Right renal cortex interstitium (tissue), 3 donors: ENCODE results near the gene PRKAR1B. TPM values are rescaled to one million over a fixed set of nuclear protein-coding genes. Genes with fewer than 3 reads are reported as not detected.

Source experiments
- DNase-seq, 3 donors: peaks; one replicate each; pipeline ENCODE4 v3.0.0-alpha.2; 2013; ENCODE audit warnings: low read depth in 3 of 3, low spot score in 2 of 3
- polyA plus RNA-seq, 3 donors: library from polyadenylated mRNA; unstranded; fragments of 120-200 nt; gene quantifications; one replicate each; pipeline ENCODE4 v1.2.1, GENCODE V29; 2013; ENCODE audit not compliant: insufficient read length in 3 of 3

The PRKAR1B gene
- polyA plus RNA-seq, 3 donors: 34.9 to 40.7 (median 38.4) TPM

DNA sequence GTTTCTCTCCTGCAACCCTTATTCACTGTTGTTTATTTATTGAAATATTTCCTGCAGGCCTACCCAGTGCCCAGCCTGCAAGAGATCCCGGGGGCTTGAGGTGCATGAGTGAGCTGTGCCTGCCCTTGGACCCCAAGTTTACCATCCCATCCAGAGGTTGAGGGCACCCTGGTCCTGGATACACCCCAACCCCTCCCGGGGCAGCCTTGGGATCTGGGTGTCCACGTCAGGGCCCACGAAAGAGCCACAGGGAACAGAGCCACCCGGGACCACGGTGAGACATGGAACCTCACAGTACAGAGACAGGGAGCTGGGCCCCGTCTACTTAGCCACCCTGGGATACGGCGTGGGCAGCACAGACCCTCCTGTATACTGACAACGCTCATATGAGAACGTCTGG lies 178.7 kb downstream of the PRKAR1B start:
- DNase-seq: no peak

GRCh38 chr7:545470-545869 lies 181.6 kb downstream of the PRKAR1B start:
- DNase-seq: no peak

GRCh38 chr7:544338-545221 lies 182.5 kb downstream of the PRKAR1B start:
- DNase-seq: no peak

DNA sequence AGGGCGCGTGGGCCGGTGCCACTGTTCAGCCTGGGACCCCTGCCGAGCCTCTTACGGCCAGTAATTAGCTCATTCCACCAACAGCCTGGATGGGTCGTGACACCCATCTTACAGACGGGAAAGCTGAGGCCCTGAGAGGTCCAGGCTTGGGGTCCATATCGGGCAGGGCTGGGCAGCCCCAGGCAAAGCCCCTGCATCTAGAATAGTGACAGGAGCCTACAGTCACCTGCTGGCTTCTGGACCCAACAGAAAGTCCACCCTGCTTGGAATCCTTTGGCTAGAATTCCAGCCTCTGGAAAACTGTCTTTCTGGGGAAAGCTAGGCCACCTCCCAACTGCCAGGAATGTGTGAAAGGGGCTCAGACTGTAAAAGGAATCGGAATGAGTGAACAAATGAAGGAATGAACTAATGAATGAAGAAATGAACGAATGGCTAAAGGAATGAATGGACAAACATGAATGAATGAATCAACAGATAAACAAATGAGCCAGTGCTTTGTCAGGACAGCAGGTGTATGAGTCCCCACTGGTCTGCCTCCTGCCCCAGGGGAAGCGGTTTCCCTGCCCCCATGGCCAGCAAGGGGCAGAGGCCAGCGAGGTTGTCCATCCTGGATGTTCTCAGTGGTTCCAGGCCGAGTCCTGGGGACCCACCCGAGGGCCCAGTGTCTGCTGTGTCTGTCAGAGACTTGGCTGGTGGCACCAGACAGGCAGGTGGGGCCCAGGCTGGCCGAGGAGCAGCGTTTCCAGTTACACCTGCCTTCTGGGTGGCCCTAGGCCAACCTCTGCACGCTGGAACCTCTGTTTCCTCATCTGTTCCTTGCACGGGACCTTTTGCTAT lies 183.4 kb downstream of the PRKAR1B start:
- DNase-seq: no peak

GRCh38 chr7:542713-543500 lies 184.2 kb downstream of the PRKAR1B start:
- DNase-seq: no peak

DNA sequence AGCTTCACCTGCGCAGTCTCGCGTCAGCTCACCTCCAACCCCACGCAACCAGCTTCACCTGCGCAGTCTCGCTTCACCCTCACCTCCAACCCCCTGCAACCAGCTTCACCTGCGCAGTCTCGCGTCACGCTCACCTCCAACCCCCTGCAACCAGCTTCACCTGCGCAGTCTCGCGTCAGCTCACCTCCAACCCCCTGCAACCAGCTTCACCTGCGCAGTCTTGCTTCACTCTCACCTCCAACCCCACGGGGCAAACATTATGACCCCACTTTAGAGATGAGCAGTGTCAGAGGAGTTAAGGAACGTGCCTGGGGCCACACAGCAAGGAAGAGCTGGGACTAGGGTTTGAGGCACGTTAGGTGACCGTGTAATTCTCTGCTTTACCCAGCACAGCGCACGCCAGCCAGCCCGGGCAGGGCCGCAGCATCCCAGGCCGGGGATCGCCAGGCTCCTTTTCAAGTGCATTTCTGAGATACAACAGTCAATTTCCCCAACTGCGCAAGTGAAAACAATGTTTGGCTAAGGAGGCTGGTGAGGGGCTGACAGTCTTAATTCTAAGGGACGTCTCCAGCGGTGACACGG lies 184.9 kb downstream of the PRKAR1B start:
- DNase-seq: no peak

DNA sequence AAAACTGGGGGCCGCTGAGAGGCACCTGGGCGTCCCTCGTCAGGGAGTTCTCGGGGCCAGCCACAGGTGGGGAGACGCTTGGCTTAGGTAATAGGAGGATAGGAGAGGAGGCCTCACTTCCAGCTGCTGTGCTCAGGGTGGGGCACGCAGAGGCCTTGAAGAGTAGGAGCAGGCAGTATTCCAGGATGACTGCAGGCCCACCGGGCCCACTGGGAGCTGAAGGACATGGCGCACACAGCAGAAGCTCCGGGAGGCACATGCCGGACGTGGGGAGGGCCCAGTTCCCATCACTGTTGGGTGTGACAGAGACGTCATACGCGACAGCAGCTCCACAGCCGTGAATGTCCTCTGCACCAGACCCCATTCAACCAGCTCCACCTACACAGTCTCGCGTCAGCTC lies 185.4 kb downstream of the PRKAR1B start:
- no peak for DNase-seq

- DNase-seq: no peak
These were observed 186.1 kb downstream of the PRKAR1B start for GRCh38 chr7:540997-541396.

DNA sequence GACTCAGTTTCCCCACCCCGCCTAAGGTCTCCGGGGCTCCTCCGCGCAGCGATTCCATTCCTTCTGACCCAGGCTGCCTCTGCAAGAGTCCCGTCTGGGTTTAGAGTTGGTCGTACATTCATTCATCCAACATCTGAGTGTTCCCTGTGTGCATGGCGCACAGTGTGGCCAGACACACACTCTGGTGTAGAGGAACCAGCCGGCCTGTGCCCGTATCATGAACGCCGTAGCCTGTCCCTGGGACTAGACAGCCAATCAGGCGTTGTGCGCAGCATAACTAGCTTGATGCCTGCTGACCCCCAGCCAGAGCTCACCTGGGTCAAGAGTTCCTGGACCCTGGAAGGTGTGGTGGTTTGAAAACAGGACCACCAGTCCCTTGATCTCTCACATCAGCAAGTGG lies 186.5 kb downstream of the PRKAR1B start:
- DNase-seq: no peak

- no peak for DNase-seq
These were observed 187.2 kb downstream of the PRKAR1B start for GRCh38 chr7:539731-540411.

DNA sequence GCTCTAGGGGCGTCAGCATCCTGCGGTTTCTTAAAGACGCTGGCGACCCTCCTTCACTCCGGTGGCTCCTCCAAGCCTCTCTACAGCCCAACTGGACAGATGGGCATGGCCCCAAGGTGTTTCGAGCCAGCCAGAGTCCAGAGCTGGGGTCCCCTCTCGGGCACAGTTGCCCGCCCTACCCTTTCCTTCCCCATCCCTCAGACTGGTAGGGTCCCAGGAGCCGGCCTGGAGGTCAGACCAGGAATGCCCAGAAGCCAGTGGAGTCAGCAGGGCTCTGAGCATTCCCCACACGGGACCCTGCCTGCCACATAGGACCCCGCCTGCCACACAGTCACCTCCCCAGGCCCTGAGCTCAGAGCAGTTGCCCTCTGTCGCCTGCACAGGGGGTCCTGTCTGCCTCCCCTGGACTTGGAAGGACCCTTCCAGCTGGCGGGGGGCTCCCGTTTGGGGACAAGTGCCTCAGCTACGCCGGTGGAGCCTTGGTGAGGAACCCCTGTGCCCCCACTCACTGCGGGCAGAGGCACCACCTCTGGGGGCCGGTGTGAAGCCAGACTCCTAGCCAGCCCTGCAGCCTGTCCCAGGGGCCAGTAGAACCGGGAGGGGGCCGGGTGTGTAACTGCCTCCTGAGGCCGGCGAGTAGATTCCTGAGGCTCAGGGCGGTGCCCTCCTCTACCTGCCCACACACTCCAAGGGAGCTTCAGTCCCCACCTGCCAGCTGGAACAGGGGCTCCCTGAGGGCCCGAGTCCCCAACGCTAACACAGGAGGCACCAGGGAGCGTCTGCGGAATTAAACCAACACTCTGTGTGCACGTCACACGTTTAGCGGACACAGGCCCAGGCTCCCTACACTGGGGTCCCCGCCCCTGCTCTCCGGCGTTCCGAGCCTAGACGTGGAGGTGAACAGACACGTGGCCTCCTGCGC lies 188.1 kb downstream of the PRKAR1B start:
- DNase-seq: no peak

DNA sequence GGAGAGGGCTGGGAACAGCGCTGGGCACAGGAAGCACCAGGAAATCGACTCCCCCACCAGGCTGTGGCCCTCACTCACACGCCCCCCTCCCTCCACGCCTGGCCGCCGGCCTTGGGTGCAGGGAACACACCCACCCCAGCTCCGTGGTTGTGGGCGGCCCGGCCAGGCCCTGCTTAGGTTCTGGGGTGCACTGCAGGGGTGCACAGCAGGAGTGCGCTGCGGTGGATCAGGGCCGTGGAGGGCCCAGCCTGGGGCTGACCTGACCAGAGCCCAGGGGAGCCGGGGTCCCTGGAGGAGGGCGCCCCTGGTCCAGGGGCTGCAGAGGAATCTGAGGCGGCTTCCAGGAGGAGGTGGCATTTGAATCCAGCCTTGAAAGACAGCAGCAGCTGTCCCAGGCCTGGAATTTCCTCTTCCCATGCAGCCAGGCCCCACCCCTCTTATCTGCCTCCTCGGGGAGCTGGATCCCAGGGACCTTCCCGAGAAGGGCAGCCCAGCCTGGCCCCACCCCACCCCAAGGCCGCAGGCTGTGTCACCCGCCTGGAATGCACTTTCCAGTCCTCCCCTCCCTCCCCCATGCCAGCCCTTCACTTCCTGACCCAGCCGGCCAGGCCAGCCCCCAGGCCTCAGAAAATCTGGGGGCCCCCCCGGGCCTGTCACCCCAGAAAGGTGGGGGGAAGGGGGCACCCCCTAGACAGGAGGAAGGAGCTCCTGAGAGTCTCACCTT lies 189.0 kb downstream of the PRKAR1B start:
- DNase-seq: no peak

GRCh38 chr7:536231-536630 lies 190.8 kb downstream of the PRKAR1B start:
- DNase-seq: no peak

DNA sequence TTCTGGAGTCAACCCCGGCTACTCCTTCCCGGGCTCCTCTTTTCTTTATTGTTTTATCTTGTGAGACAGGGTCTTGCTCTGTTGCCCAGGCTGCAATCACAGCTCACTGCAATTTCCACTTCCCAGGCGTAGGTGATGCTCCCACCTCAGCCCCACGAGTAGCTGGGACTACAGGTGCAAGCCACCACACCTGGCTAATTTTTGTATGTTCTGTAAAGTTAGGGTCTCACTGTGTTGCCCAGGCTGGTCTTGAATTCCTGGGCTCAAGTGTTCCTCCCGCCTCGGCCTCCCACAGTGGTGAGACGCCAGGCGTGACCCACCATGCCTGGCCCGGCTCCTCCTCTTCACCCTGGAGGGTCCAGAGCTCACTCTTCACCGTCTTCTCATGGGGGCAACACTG lies 192.1 kb downstream of the PRKAR1B start:
- no peak for DNase-seq

DNA sequence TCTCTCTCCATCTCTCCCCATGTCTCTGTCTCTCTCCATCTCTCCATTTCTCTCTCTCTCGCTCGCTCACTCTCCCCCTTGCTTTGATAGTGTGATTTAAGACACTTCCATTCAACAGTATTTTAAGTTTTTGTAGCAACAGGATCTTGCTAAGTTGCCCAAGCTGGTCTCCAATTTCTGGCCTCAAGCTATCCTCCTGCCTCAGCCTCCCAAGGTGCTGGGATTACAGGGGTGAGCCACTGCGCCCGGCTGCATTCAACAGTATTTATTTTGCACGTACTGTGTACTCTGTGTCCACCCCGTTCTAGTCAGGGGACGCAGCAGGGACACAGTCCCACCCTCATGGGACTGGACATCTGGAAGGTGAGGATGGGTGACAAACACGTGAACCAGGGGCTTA lies 193.0 kb downstream of the PRKAR1B start:
- DNase-seq: no peak

DNA sequence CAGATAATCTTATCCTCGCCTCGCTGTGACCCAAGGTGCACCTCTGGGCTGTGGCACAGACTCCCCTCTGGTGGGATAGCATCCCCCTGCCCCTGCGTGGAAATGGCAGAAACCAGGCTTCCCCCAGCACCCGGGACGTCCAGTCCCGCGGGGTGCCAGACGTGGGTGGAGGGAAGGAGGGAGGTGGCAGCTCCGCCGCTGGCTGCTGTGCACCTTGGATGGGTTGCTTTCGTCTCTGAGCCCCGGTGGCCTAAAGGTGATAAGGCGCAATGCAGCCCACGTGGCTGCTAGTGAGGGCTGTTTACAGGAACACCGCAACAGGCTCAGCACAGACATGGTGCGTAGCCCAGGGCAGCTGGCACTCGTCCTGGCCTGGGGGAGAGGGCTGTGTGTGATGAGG lies 193.8 kb downstream of the PRKAR1B start:
- no peak for DNase-seq

- DNase-seq: no peak
These were observed 194.5 kb downstream of the PRKAR1B start for GRCh38 chr7:532379-533143.

DNA sequence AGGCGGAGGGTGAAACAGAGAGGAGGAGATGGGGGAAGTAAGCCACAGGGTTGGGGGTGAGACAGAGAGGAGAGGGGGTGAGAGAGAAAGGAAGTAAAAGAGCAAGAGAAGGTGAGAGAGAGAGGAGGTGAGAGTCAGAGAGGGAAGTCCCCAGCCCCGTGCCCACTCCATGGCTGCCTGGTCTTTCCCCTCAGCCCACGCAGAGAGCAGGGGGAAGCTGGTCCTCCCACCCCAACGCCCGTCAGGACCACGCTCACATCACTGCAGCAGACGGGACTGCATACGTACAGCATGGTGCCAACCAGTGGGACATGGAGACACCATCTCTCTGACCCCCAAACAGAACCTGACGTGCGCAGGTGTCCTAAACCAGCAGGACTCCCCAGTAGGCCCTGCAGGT lies 195.3 kb downstream of the PRKAR1B start:
- no peak for DNase-seq
